SH-SY5Y (cell line): ENCODE data around the gene IQCF6.

Experiments used
- GATA2 ChIP-seq: IDR thresholded peaks from 2 replicates; pipeline ENCODE4 v1.6.1; 2011; ENCODE audit warnings: mild to moderate bottlenecking, low read depth, low read length
- GATA3 ChIP-seq: IDR thresholded peaks from 2 replicates; pipeline ENCODE4 v1.6.1; 2011; ENCODE audit warnings: low read depth, mild to moderate bottlenecking, low read length, moderate library complexity

DNA sequence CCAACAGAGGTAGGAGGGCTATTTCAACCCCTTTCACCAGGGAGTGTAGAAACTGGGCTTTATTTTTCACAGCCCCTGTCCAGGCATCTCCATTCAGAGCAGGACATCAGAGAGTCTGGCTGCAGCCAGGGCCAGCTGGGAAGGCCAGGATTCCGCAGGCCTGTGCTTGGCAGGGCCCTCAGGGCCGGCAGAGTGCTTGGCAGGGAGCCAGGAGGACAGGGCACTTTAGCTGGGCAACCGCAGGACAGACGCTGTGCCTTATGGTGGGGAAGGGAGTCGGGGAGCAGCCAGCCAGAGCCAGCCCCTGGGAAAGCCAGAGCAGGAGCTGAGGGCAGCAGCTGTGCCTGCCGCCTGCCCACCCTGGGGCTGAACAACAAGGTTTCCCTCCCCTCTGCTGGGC is 34.5 kb upstream of the IQCF6 start:
- no peak; the same call in 1 of the 2 replicates for TF ChIP-seq GATA2
- TF ChIP-seq GATA3, result no peak
